KMS-11 (cell line): Measurements from ENCODE around the gene KDM2B.

Experiments
- H2AFZ ChIP-seq: fragments of 200-600 bp; sonication (generic); 2 replicates; pipeline ENCODE4 v1.6.1; 2016; ENCODE audit warnings: antibody characterized with exemption, mixed run types, low read depth
- H3K27ac ChIP-seq: fragments of 200-600 bp; sonication (generic); 2 replicates; pipeline ENCODE4 v1.6.1; 2016; ENCODE audit warnings: mild to moderate bottlenecking, mixed run types
- H3K27me3 ChIP-seq: fragments of 200-600 bp; sonication (generic); 2 replicates; pipeline ENCODE4 v1.6.1; 2017; ENCODE audit warnings: mild to moderate bottlenecking, low read depth, mixed run types, moderate library complexity; ENCODE audit not compliant: insufficient read depth
- H3K36me3 ChIP-seq: fragments of 200-600 bp; sonication (generic); 2 replicates; pipeline ENCODE4 v1.6.1; 2017; ENCODE audit warnings: mild to moderate bottlenecking, mixed run types; ENCODE audit not compliant: insufficient read depth
- H3K4me1 ChIP-seq: fragments of 200-600 bp; sonication (generic); 2 replicates; pipeline ENCODE4 v1.6.1; 2016; ENCODE audit warnings: mild to moderate bottlenecking, low read depth, mixed run types; ENCODE audit not compliant: poor library complexity, severe bottlenecking
- H3K4me2 ChIP-seq: fragments of 200-600 bp; sonication (generic); 2 replicates; pipeline ENCODE4 v1.7.0; 2016; ENCODE audit warnings: mild to moderate bottlenecking, mixed run types
- H3K4me3 ChIP-seq: fragments of 200-600 bp; sonication (generic); IDR thresholded peaks from 2 replicates; pipeline ENCODE4 v1.6.1; 2017; ENCODE audit warnings: low read depth, low read length, mixed read lengths; ENCODE audit not compliant: insufficient read depth
- H3K79me2 ChIP-seq: fragments of 200-600 bp; sonication (generic); 2 replicates; pipeline ENCODE4 v1.6.1; 2016; ENCODE audit warnings: low read depth, mixed run types; ENCODE audit not compliant: insufficient read depth
- H3K9ac ChIP-seq: fragments of 200-600 bp; sonication (generic); 2 replicates; pipeline ENCODE4 v1.6.1; 2016; ENCODE audit warnings: mild to moderate bottlenecking, mixed run types
- H4K20me1 ChIP-seq: fragments of 200-600 bp; sonication (generic); 2 replicates; pipeline ENCODE4 v1.6.1; 2016; ENCODE audit warnings: mild to moderate bottlenecking, mixed run types; ENCODE audit not compliant: insufficient read depth
- CTCF ChIP-seq: fragments of 200-600 bp; sonication (generic); conservative IDR thresholded peaks from 2 replicates; pipeline ENCODE4 v1.6.1; 2017; ENCODE audit warnings: low read depth, mild to moderate bottlenecking, antibody characterized with exemption, low read length, moderate library complexity, mixed read lengths

The KDM2B gene

GRCh38 chr12:121461048-121461447, 119.8 kb downstream of the KDM2B start:
- Histone ChIP-seq H3K79me2 (peaks cover 34% of the 10 kb centered on the region; the same call in 1 of the 2 replicates), H3K27ac (no peak overlapping the region), H3K27me3 (no peaks in the 10 kb centered on the region), H3K4me3 (no peak overlapping the region), H3K9ac (no peak overlapping the region), H3K4me1 (peaks cover 15% of the 10 kb centered on the region), H2AFZ (no peak overlapping the region), H3K4me2 (no peak overlapping the region), H4K20me1 (no peaks in the 10 kb centered on the region), H3K36me3 (no peaks in the 10 kb centered on the region)
- TF ChIP-seq CTCF: no peak

- TF ChIP-seq CTCF: no peak
- Histone ChIP-seq H3K27me3 (no peaks in the 10 kb centered on the region), H3K9ac (no peak overlapping the region), H3K4me2 (no peak overlapping the region), H3K4me1 (peaks cover 13% of the 10 kb centered on the region), H3K36me3 (no peaks in the 10 kb centered on the region), H3K79me2 (peaks cover 21% of the 10 kb centered on the region; the same call in 1 of the 2 replicates), H2AFZ (no peak overlapping the region), H3K4me3 (no peak overlapping the region), H3K27ac (no peak overlapping the region), H4K20me1 (no peaks in the 10 kb centered on the region)
Measured at GRCh38 chr12:121456551-121456950, 124.3 kb downstream of the KDM2B start.

- no peak overlapping the region for H3K27ac ChIP-seq
- H2AFZ ChIP-seq: no peak overlapping the region
- H3K79me2 ChIP-seq: peaks cover 21% of the 10 kb centered on the region; the same call in 1 of the 2 replicates
- no peak for TF ChIP-seq CTCF
- peaks cover 16% of the 10 kb centered on the region for H3K4me1 ChIP-seq
- H3K9ac ChIP-seq: no peak overlapping the region
- no peaks in the 10 kb centered on the region for H3K27me3 ChIP-seq
- no peaks in the 10 kb centered on the region for H3K36me3 ChIP-seq
- no peak overlapping the region for H3K4me2 ChIP-seq
- H3K4me3 ChIP-seq: no peak overlapping the region
- H4K20me1 ChIP-seq: no peaks in the 10 kb centered on the region
Measured at GRCh38 chr12:121455766-121456420, 124.9 kb downstream of the KDM2B start.

GRCh38 chr12:121454921-121455320, 125.9 kb downstream of the KDM2B start:
- Histone ChIP-seq H3K9ac (no peak overlapping the region), H3K27ac (no peak overlapping the region), H3K36me3 (no peaks in the 10 kb centered on the region), H4K20me1 (no peaks in the 10 kb centered on the region), H3K4me2 (no peak overlapping the region), H2AFZ (no peak overlapping the region), H3K27me3 (no peaks in the 10 kb centered on the region), H3K4me1 (peaks cover 16% of the 10 kb centered on the region), H3K4me3 (no peak overlapping the region), H3K79me2 (peaks cover 21% of the 10 kb centered on the region; the same call in 1 of the 2 replicates)
- no peak for TF ChIP-seq CTCF
